Dermis blood vessel endothelial cell (primary cell): ENCODE data around the gene ATP5F1C. TPM values are rescaled to one million over a fixed set of nuclear protein-coding genes. Genes with fewer than 3 reads are reported as not detected.
"Not testable (repeated sequence)": the region's sequence is repeated elsewhere in the genome, so short reads cannot be mapped to it uniquely, and the experiment has no call there.

ENCODE experiments used
- DNase-seq: peaks from one replicate; pipeline ENCODE4 v3.0.0; 2010
- total RNA-seq: library from RNA; depleted of rRNA; stranded (reverse); fragments of >200 nt; gene quantifications from 2 replicates; pipeline ENCODE4 v1.2.3, GENCODE V29; 2014

Gene ATP5F1C
- total RNA-seq, 1 donor from 2014 or later = 349 TPM

- no peak for DNase-seq
Observed at GRCh38 chr10:7794251-7795026, 6.5 kb downstream of the ATP5F1C start.

GRCh38 chr10:7795605-7796004 lies 7.6 kb downstream of the ATP5F1C start:
- DNase-seq = peak; percentile 27

GRCh38 chr10:7797582-7797981 lies 9.6 kb downstream of the ATP5F1C start:
- DNase-seq = peak; percentile 88

GRCh38 chr10:7802606-7803005 lies 14.6 kb downstream of the ATP5F1C start:
- no peak for DNase-seq

GRCh38 chr10:7804216-7804615 lies 16.2 kb downstream of the ATP5F1C start:
- no peak for DNase-seq

- DNase-seq = no peak
Observed at GRCh38 chr10:7804741-7805140, 16.8 kb downstream of the ATP5F1C start.

GRCh38 chr10:7808686-7809267 lies 20.8 kb downstream of the ATP5F1C start:
- DNase-seq = no peak

- no peak for DNase-seq
Observed at GRCh38 chr10:7810443-7810842, 22.5 kb downstream of the ATP5F1C start.

- DNase-seq = no peak
Observed at GRCh38 chr10:7811000-7811399, 23.0 kb downstream of the ATP5F1C start.

GRCh38 chr10:7811743-7812142 lies 23.8 kb downstream of the ATP5F1C start:
- DNase-seq = not testable (repeated sequence)

- no peak for DNase-seq
Observed at GRCh38 chr10:7813481-7813880, 25.5 kb downstream of the ATP5F1C start.

- DNase-seq = no peak
Observed at GRCh38 chr10:7817576-7817975, 29.6 kb downstream of the ATP5F1C start.

- no peak for DNase-seq
Observed at GRCh38 chr10:7817984-7818294, 30.0 kb downstream of the ATP5F1C start.

GRCh38 chr10:7818295-7819120 lies 30.5 kb downstream of the ATP5F1C start, which contains the start of gene TAF3:
Gene TAF3, plus strand, starts transcription at chr10:7818505. Its CDS starts 205 bp downstream, at chr10:7818710.
- peak; percentile 92 for DNase-seq

- peak; percentile 67 for DNase-seq
Observed at GRCh38 chr10:7819121-7819460, 31.1 kb downstream of the ATP5F1C start.

GRCh38 chr10:7824251-7824650 lies 36.3 kb downstream of the ATP5F1C start:
- DNase-seq = peak; percentile 71

GRCh38 chr10:7826971-7827370 lies 39.0 kb downstream of the ATP5F1C start:
- DNase-seq = peak; percentile 23

GRCh38 chr10:7829289-7829834 lies 41.4 kb downstream of the ATP5F1C start:
- no peak for DNase-seq

- no peak for DNase-seq
Observed at GRCh38 chr10:7832060-7832459, 44.1 kb downstream of the ATP5F1C start.

GRCh38 chr10:7833210-7833609 lies 45.2 kb downstream of the ATP5F1C start:
- no peak for DNase-seq

- no peak for DNase-seq
Observed at GRCh38 chr10:7834262-7834661, 46.3 kb downstream of the ATP5F1C start.

- DNase-seq = no peak
Observed at GRCh38 chr10:7836571-7836970, 48.6 kb downstream of the ATP5F1C start.

GRCh38 chr10:7846591-7846990 lies 58.6 kb downstream of the ATP5F1C start:
- no peak for DNase-seq
